ENCODE measurements around the gene LRMDA.

LRMDA gene

DNA sequence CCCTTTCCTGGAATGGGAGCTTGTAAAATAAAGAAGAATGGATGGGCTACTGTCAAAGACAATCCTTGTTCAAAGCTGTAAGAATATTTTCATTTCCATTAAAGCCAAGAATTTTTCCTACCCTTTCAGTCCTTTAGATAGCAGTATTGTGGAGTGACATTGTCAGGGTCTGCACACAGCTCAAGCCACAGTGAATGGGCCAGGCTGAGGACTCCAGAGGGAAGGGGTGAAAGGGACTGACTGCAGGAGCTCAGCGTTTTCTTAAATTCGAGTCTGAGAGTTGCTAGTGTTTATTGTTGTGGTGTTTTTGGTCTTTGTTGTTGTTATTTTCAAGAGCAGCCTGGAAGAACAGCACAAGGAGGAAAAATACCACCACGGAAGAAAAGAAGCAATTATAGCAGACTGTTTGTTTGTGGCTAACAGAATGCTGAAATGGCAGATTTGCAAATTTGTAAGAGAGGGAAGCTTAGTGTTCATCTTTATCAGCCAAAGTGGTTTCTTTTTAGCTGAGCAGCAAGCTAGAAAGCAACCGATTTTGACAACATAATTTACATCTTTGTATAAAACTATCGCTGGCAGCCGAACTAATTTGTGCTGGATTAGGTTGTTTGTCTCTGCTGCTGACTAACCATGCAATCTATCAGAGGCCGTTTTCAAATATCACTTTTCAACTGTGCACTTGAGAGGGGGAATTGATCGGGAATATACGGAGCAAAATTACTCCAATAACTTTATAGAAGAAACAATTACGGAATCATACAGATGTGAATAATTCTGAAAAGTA is 192.1 kb downstream of the LRMDA start:
- H3K27ac Mint-ChIP-seq, result no peak overlapping the region
- H3K4me3 Mint-ChIP-seq, result peak overlapping the region; percentile 41
- H3K9me3 Mint-ChIP-seq, result no peaks in the 10 kb centered on the region
- no peaks in the 10 kb centered on the region for H3K36me3 Mint-ChIP-seq (ENCODE audit: low read depth)
- peaks cover 6% of the 10 kb centered on the region for H3K27me3 Mint-ChIP-seq (ENCODE audit: low read depth, poor library complexity)
- TF ChIP-seq, protein P1, sequence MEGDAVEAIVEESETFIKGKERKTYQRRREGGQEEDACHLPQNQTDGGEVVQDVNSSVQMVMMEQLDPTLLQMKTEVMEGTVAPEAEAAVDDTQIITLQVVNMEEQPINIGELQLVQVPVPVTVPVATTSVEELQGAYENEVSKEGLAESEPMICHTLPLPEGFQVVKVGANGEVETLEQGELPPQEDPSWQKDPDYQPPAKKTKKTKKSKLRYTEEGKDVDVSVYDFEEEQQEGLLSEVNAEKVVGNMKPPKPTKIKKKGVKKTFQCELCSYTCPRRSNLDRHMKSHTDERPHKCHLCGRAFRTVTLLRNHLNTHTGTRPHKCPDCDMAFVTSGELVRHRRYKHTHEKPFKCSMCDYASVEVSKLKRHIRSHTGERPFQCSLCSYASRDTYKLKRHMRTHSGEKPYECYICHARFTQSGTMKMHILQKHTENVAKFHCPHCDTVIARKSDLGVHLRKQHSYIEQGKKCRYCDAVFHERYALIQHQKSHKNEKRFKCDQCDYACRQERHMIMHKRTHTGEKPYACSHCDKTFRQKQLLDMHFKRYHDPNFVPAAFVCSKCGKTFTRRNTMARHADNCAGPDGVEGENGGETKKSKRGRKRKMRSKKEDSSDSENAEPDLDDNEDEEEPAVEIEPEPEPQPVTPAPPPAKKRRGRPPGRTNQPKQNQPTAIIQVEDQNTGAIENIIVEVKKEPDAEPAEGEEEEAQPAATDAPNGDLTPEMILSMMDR (IDR thresholded peaks at IDR 0.05), result no peak
- no peak for DNase-seq
- H3K4me1 Mint-ChIP-seq, result peaks cover 60% of the 10 kb centered on the region

DNA sequence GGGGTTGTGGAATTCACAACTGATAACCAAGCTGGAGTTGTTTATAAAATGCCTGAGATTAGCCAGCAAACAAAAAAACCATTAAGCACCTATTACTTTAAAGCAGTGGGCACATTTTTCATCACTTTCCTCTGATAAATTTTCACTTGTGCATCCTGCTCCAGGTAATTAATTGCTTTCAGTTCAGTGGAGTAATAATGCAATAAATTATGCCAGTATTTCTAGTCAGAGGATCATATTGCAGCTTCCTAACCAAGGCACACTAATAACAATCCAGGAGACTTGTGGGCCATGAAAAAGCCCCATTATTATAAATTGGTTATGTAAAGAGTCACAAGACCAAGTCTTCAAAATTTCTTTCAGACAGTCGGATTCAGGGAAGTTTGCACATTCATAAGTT is 193.2 kb downstream of the LRMDA start:
- TF ChIP-seq, protein P1 (IDR thresholded peaks at IDR 0.05), result no peak
- Mint-ChIP-seq H3K27ac (no peak overlapping the region), H3K9me3 (no peaks in the 10 kb centered on the region), H3K27me3 (ENCODE audit: low read depth, poor library complexity) (peaks cover 6% of the 10 kb centered on the region), H3K4me1 (peaks cover 65% of the 10 kb centered on the region), H3K36me3 (ENCODE audit: low read depth) (no peaks in the 10 kb centered on the region), H3K4me3 (no peak overlapping the region)
- DNase-seq, result no peak

DNA sequence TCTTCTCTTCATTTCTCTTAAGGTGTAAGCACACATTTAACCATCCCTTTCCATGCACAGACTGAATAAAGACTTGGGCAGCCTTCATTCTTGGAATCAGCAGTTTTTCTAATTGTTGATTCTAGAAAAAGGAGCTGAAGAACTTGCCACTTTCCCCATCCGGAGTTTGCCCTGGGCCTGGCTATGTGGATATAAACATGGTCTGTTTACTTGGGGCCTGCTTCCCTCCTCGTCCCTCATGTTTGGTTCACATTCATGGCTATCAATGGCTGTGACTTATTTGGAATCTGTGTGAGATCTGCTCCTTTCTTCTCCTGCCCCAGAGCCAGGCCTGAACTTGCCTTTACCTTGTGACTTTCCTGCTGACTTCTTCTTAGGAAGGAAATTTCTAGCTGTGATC is 199.3 kb downstream of the LRMDA start:
- TF ChIP-seq, protein P1 (IDR thresholded peaks at IDR 0.05), result no peak
- peaks cover 65% of the 10 kb centered on the region for H3K4me1 Mint-ChIP-seq
- H3K27me3 Mint-ChIP-seq (ENCODE audit: low read depth, poor library complexity), result peaks cover 14% of the 10 kb centered on the region
- peak overlapping the region; percentile 73 for H3K27ac Mint-ChIP-seq
- no peak overlapping the region for H3K4me3 Mint-ChIP-seq
- H3K9me3 Mint-ChIP-seq, result no peaks in the 10 kb centered on the region
- no peaks in the 10 kb centered on the region for H3K36me3 Mint-ChIP-seq (ENCODE audit: low read depth)
- DNase-seq, result no peak

DNA sequence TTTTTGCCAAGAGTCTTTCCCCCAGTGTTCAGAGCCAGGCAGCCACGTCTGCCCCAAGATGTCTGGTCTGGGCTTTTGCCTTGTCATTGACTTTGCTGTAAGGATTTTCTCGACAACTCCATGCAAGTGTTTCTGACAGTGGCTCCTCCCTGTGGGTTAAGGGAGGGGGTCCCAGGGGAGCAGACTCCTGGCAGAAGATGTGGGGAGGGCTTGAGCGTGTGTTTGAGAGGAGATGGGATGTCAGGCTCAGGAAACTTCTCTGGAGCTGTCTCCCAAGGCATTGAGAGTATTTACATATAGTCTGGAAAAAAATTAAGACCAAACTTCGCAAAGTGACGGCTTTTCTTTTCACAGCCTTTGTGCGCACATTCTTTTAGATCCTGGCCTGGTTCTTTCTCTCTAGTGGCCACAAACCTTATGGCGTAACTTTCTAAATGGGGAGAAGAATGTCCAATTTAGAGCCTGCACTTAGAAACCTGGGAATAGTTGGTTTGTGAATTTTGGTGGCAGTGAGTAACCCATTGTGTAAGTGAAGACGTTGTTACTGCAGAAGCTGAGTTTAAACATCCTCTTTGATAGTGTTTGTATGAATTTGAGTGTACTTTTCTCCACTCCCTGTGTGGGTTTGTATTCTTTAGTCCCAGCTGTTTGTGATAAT is 201.5 kb downstream of the LRMDA start:
- H3K27me3 Mint-ChIP-seq (ENCODE audit: low read depth, poor library complexity), result peaks cover 11% of the 10 kb centered on the region
- DNase-seq, result peak; percentile 31
- H3K9me3 Mint-ChIP-seq, result no peaks in the 10 kb centered on the region
- peak overlapping the region; percentile 60 for H3K27ac Mint-ChIP-seq
- TF ChIP-seq, protein P1 (IDR thresholded peaks at IDR 0.05), result no peak
- peaks cover 70% of the 10 kb centered on the region for H3K4me1 Mint-ChIP-seq
- no peaks in the 10 kb centered on the region for H3K36me3 Mint-ChIP-seq (ENCODE audit: low read depth)
- H3K4me3 Mint-ChIP-seq, result no peak overlapping the region

DNA sequence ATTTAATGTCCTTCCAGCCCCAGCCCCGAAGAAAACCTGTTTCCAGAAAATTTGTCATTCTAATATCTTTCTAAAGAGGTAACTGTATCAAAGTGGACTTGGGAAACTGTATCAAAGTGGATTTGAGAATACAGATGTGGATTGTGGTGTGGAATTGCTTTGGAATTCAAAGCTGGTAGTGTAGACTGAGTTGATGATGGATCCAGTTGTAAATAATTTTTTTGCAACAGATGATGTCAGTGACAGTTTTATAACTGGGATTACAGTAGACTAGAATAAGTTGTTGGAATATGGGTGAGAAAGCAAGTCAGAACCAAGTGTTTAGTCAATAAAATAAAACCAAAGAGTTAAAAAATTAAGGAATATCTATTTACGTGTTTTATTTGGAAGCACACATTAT is 202.1 kb downstream of the LRMDA start:
- TF ChIP-seq, protein P1 (IDR thresholded peaks at IDR 0.05), result no peak
- Mint-ChIP-seq H3K4me1 (peaks cover 75% of the 10 kb centered on the region), H3K9me3 (no peaks in the 10 kb centered on the region), H3K27ac (no peak overlapping the region), H3K27me3 (ENCODE audit: low read depth, poor library complexity) (peaks cover 11% of the 10 kb centered on the region), H3K4me3 (no peak overlapping the region), H3K36me3 (ENCODE audit: low read depth) (no peaks in the 10 kb centered on the region)
- no peak for DNase-seq

All from nephron progenitor cell (in vitro differentiated cells).